SK-N-SH (cell line): Measurements from ENCODE around the gene IRF5.

Experiments
- CHD2 ChIP-seq: fragments of 150-350 bp; IDR thresholded peaks from 2 replicates; pipeline ENCODE4 v1.6.1; 2018; ENCODE audit warnings: low read length; ENCODE audit not compliant: partially characterized antibody
- CTCF ChIP-seq: fragments of 200-600 bp; sonication (generic); IDR thresholded peaks from 2 replicates; pipeline ENCODE4 v1.6.1; 2017; ENCODE audit warnings: antibody characterized with exemption, mild to moderate bottlenecking, moderate library complexity
- EP300 ChIP-seq, 2 experiments: IDR thresholded peaks; 2 replicates each; pipeline versions ENCODE4 v1.4.0 to v1.6.1; 2012; ENCODE audit warnings: borderline replicate concordance in 1 of 2, low read depth in 1 of 2, low read length in 1 of 2
- GATA2 ChIP-seq: sonication (generic); formaldehyde crosslinking; IDR thresholded peaks from 2 replicates; pipeline ENCODE4 v1.5.0; 2020; ENCODE audit warnings: mild to moderate bottlenecking, missing genetic modification reagents
- NFIC ChIP-seq: IDR thresholded peaks from 2 replicates; pipeline ENCODE4 v1.4.0; 2012; ENCODE audit warnings: borderline replicate concordance
- POLR2AphosphoS5 ChIP-seq: IDR thresholded peaks from 2 replicates; pipeline ENCODE4 v1.6.1; 2012; ENCODE audit warnings: low read depth, low read length
- REST ChIP-seq: IDR thresholded peaks from 2 replicates; pipeline ENCODE4 v1.6.1; 2012; ENCODE audit warnings: mild to moderate bottlenecking, low read depth, low read length, moderate library complexity
- RFX5 ChIP-seq: IDR thresholded peaks from 2 replicates; pipeline ENCODE4 v1.6.1; 2012; ENCODE audit warnings: mild to moderate bottlenecking, improper control_type of control experiment, low read length
- TAF1 ChIP-seq: IDR thresholded peaks from 2 replicates; pipeline ENCODE4 v1.6.1; 2012; ENCODE audit warnings: low read depth, mild to moderate bottlenecking, low read length, moderate library complexity, borderline replicate concordance
- ZBTB33 ChIP-seq: IDR thresholded peaks from 2 replicates; pipeline ENCODE4 v1.4.0; 2012; ENCODE audit warnings: low read depth, borderline replicate concordance
- TF ChIP-seq, protein P1 (sequence below): IDR thresholded peaks from 2 replicates; pipeline ENCODE4 v1.4.0; 2012; ENCODE audit warnings: low read depth, borderline replicate concordance

DNA sequence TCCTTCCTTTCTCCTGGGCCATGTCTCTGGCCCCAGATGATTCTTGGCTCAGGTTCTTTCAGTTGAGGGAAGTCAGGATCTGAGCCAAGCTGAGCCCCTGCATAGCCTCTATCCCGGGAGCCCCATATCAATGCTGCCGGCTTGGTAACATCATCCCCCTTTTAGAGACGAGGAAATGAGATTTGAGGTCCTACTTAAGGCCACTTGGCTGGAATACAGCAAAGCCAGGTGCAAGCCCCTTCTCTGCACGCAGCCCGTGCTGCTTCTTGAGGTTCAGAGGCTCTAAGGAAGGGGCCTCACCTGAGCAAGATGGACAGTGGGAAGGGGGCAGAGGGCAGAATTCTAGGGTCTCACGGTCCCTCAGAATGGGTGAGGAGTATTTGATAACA is 2.4 kb upstream of the IRF5 start:
- no peak for TF ChIP-seq ZBTB33
- TF ChIP-seq RFX5: no peak
- TF ChIP-seq CTCF: no peak
- TF ChIP-seq EP300 (IDR thresholded peaks at IDR 0.05; ENCODE audit: borderline replicate concordance in 1 of 2, low read depth in 1 of 2, low read length in 1 of 2): no peak
- TF ChIP-seq TAF1: no peak
- TF ChIP-seq CHD2: no peak
- no peak for TF ChIP-seq POLR2AphosphoS5
- no peak for TF ChIP-seq GATA2 (CRISPR knock-in tag)
- TF ChIP-seq REST: no peak
- TF ChIP-seq, protein P1, sequence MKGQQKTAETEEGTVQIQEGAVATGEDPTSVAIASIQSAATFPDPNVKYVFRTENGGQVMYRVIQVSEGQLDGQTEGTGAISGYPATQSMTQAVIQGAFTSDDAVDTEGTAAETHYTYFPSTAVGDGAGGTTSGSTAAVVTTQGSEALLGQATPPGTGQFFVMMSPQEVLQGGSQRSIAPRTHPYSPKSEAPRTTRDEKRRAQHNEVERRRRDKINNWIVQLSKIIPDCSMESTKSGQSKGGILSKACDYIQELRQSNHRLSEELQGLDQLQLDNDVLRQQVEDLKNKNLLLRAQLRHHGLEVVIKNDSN: no peak
- TF ChIP-seq NFIC: no peak
